Activated T-cell treated with anti-CD3 and anti-CD28 coated beads, Interleukin-2, amount 50 U/mL, for 48 hours (primary cell): Measurements from ENCODE around the gene BLID.
A peak's percentile ranks its signal among the peaks of the same experiment; 100 is the strongest.

Experiments
- DNase-seq, 2 experiments: peaks; one replicate each; pipeline ENCODE4 v3.0.0-alpha.2; 2020

BLID gene

DNA sequence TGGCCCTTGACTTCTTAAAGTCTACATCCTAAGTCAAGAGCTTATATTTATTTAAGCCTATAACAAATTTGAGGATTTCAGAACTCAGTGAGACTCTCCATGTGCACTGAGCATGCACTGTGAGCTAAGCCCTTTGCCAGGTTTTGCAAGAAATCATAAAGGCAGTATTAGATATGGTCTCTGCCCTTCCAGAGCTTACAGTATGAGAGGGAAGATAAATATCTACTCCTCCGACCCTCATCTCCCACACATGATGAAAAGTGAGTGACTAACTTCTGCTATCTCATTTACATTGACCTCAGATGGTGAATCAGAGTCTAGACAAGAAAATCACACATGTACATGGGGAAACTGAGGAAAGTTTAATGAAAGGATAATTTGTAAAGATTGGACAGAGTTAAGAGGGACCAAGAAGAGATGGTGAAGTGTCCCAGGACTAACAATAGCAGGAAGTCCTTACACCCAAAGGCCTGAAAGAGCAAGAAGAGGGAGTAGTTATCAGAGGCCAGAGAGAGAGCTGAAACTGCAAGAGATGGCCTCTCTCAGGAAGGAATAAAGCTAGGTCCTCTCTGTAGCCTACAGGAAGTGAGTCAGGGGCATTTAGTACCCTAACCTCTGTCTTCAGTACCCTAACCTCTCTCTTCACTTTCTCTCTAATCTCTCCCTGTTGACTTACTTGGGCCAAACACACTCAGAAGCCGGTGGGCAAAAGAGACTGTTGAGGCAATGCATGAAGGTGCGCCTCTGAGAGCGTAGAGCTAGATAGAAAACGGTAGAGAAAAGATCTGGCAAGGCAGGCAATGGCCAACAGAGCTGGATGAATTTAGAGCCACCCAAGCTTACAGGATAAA lies 23.0 kb upstream of the BLID start:
- DNase-seq = no peak

- DNase-seq = no peak
Measured at GRCh38 chr11:122137078-122137793, 21.2 kb upstream of the BLID start.

DNA sequence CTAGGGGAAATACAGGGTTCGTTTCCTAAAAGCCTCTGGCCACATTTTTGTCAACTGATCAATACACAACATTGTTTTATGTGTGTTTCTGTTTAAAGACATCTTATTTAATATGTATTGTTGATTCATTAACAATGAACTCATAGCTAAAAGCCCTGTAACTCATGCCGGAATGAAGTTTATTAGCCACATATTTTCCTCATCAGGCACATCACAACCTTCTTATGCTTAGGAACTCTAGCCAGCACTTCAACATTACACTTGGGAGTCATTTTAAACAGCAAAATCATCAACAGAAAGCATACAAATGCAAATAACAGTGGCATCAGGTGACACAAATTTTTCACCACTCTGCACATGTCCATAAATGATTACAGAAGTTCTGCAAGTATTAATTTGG lies 15.1 kb upstream of the BLID start:
- no peak for DNase-seq

- no peak for DNase-seq
Measured at GRCh38 chr11:122128146-122128545, 12.1 kb upstream of the BLID start.

DNA sequence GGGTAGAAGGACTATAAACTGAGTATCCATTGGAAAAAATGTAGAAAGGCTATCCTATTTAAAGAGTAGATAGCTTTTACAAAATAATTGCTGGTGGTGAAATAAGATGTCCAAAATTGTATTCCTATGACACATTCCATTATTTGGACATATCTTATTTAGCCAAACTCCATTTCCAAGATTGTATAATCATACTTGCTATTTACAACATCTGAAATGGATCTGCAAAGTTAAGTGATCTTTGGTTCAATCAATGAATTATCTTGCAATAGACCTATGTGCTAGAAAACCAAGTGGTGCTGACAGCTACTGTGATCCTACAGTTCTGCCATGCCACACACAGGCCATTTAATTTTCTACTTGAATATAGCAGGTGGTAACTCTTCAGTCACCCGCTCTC lies 11.0 kb upstream of the BLID start:
- no peak for DNase-seq

DNA sequence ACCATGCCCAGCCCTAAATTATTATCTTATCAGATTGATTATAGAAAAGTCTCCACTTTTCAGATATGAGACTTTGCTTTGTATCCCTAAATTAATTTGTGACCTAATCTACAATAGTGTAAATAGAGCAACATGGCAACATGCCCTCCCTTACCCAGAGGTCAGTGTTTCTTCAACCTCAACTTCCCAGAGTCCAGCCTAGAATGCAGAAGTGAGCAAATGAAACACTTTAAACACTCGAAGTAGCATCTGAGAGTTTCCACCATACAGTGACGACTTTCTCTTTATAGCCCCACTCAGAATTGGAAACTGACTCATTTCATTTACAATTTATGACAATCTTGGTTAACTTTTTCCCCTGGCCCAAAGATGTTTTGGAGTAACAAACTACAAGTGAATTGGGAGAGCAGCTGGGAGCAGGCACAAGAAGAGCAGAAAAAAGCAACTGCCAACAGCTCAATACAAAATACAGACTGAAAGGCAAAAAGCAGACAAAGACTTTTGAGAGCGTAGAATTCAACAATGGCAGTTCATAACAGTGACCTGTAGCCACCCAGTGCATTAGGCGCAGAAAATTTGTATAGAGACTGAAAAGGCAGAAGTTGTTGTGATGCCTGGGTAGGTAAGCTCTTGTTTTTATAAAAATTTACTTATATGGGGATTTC lies 10.1 kb upstream of the BLID start:
- DNase-seq = no peak

DNA sequence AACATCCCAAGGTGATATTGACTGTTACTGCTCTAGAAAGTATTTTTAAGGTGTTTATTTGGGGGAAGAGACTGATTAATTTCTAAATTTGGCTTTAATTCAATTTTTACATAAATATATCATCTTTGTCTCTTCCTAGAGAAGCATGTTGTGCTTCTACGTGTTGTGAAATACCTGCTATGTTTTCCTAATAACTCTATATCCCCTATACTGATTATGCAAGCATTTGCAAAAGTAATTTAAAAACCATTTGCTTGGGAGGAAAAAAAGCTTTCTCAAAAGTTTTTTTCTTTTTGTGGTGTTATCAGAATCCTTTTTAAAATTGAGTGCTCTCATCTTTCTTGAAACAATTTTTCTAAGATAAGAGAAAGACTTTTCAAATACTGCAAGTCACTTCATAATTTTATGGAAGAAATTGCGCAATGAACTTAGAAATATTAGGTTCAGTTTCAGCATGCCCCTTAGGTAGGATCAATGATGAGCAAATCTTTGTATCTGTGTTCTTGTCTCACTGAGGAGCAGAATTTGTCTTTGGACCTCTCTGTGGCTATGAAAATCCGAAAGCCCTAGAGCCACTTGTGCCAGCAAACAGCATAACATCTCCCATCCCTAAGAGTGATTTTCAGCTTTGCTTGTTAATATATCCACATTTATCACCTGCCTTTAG lies 7.4 kb upstream of the BLID start:
- DNase-seq = no peak

GRCh38 chr11:122122179-122122578 lies 6.2 kb upstream of the BLID start:
- DNase-seq = no peak

DNA sequence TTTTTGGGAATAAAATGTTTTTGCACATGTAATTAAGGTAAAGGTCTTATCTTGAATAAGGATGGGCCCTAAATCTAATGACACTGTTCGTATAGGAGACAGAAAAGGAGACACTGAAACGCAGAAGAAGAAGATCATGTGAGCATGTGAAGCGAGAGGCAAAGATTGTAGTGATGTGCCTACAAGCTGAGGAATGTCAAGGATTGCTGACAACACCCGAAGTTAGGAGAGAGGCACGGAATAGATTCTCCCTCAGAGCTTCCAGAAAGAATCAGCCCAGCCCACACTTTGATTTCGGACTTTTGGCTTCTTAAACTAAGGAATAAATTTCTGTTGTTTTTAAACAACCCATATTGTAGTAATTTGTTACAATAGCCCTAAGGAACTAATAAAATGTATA lies 4.1 kb upstream of the BLID start:
- no peak for DNase-seq

GRCh38 chr11:122116591-122116990 lies 576 bp upstream of the BLID start:
- no peak for DNase-seq

GRCh38 chr11:122114976-122115375 lies 1.0 kb downstream of the BLID start:
- DNase-seq = no peak

DNA sequence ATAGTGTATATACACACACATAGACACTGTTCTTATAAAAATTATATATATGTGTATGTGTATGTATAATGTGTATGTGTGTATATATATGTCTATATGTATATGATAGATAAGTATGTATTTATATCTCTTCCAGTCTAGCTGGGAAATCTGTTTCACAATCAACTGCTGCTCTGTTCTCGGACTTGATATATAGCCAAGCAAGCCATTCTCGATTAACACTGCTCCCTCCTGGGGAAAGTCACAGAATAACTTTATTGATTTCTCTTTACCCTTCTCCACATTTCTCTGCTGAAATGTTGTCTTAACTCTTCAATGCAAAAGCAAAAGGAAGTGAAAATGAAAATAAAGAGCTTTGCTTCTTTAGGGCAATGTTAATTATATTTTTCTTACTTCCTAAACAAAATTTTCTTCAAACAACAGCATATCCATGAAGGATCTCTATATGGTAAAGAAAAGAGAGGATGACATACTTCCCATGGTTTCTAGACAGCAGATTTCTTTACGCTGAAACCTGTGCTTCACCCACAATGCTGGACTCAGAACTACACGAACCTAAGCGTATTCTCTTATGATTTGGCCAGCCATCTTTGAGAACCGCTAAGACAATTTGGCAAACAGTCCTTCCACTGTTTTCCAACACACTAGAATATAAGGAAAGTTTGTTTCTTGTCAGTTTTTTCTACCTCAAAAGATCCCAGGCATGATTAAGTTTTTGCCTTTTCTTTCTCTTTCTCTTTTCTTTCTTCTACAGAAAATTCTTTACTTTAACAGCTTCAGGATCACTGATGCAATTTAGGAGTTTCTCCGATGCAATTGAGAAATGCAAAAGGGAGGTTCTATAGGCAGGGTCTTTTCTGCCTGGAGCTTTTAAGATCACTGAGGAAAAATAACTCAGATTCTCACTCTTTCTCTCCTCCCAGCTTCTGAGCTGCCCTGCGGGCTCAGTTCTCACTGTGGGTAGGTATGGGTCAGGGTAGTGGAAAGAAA lies 1.9 kb downstream of the BLID start:
- no peak for DNase-seq

- DNase-seq = no peak
Measured at GRCh38 chr11:122112470-122113365, 3.3 kb downstream of the BLID start.

DNA sequence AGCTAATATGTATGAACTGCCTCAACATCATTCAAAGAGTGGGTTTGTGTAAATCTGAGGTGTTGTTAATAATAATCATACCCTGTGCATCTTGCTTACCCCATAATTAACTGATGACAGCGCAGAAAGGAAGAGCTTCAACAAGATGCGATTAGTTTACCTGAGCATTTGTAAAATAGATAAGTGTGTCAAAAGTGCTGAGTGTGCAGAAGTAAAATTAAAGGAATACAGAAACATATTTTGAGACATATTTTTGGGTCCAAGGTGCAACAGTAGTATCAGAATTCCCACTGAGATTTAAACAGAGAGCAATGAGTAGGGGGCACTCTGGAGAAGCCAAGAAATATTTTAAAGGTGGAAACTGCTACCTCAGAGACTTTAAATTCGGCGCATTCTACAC lies 6.1 kb downstream of the BLID start:
- DNase-seq = no peak

GRCh38 chr11:122108828-122109227 lies 7.2 kb downstream of the BLID start:
- no peak for DNase-seq

DNA sequence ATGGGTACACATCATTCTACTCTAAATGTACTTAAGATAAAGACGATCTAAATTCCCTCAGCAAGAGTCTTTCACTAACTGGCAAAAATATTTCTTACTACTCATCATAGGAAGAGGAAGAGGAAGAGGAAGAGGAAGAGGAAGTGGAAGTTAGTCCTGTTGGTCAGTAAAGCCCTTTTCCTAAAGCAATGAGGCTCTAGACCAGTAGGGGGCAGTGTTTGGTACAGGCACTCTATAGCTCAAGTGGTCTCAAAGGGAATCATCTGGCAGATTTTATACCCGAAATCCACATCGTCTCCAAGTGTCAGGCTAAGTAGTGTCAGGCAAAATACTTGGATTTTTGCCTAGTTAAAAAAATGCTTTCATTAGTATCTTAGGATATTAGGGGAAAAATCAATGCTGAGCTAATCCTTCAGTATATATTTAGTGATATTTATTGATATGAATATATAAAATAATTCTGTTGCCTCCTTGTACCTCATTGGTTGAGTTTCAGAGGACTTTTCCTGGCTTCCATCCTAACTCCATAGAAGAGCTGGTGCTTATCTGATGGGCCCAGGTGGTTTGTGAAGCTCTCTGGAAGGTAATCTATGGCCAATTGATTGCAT lies 7.7 kb downstream of the BLID start:
- peak in 1 of 2 experiments; percentile 21 for DNase-seq

DNA sequence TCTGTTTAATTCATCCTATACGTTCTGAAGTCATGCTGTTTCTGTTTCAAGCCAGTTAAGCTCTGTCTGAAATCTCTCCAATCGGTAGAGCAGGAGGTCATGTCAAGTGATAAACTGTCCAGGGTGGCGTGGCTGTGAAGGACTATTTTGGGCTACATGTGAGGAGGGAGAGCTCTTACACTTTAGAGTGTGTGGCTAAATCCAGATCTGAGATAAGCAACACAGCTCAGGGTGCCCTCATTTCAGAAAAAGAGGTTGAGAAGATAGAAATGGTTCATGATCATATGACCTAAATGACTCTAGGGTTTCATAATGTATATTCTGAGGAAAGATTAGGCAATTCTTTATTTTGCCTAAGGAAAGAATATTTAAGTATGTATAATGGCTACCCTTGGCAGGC lies 8.4 kb downstream of the BLID start:
- DNase-seq = no peak

- no peak for DNase-seq
Measured at GRCh38 chr11:122107045-122107444, 9.0 kb downstream of the BLID start.

- DNase-seq = no peak
Measured at GRCh38 chr11:122105044-122105758, 10.8 kb downstream of the BLID start.

GRCh38 chr11:122104341-122104740 lies 11.7 kb downstream of the BLID start:
- DNase-seq = no peak
